Endothelial cell of umbilical vein (primary cell): Measurements from ENCODE around the gene AKAP6. TPM values are rescaled to one million over a fixed set of nuclear protein-coding genes. Genes with fewer than 3 reads are reported as not detected.

Experiments used
- polyA plus RNA-seq, 4 experiments: library from polyadenylated mRNA; depleted of rRNA in 3 of 4; stranded (reverse) in 3 of 4; unstranded in 1 of 4; fragments of >200 nt; gene quantifications; 2 replicates each; pipeline versions ENCODE4 v1.2.1 to v1.2.3, GENCODE V29; 2011 to 2012; ENCODE audit warnings: missing spikeins in 1 of 4
- small RNA-seq: library from RNA; depleted of rRNA; stranded (forward); fragments of <200 nt; gene quantifications from one replicate; pipeline ENCODE3, GENCODE V24; 2012; ENCODE audit warnings: low replicate concordance, low read depth; ENCODE audit not compliant: insufficient read depth, insufficient read length
- total RNA-seq: library from RNA; stranded (reverse); gene quantifications from 2 replicates; pipeline ENCODE4 v1.2.3, GENCODE V29; 2021

Gene AKAP6
- total and polyA plus RNA-seq, 2 donors (not counting 3 experiments of a cell fraction or from before 2014, with no cell fraction given): 0.03 to 0.49 TPM

Small RNA genes lying within 50 kb of the gene (small RNA-seq; reads per million reads assigned to genes)
- not detected for gene RN7SL660P

Other genes with a start within 250 kb of the AKAP6 start
- gene RNU6-7, start 127.3 kb upstream of the AKAP6 start, total RNA-seq: not detected in 2 replicates
- gene RNU6-7, start 127.3 kb upstream of the AKAP6 start, polyA plus RNA-seq: not detected in 2 replicates
- gene RNU6-8, start 126.0 kb upstream of the AKAP6 start, total RNA-seq: not detected in 2 replicates
- not detected in 2 replicates for gene RNU6-8, start 126.0 kb upstream of the AKAP6 start, polyA plus RNA-seq